C4-2B (cell line): ENCODE results near the gene DNAJC30.

Experiments
- ZFX ChIP-seq: fragments of 450-650 bp; IDR thresholded peaks from 2 replicates; pipeline ENCODE4 v1.6.1; 2017
- TF ChIP-seq, protein P1 (sequence below): fragments of 450-650 bp; conservative IDR thresholded peaks from 2 replicates; pipeline ENCODE4 v1.5.1; 2017; ENCODE audit warnings: mild to moderate bottlenecking

- TF ChIP-seq, protein P1, sequence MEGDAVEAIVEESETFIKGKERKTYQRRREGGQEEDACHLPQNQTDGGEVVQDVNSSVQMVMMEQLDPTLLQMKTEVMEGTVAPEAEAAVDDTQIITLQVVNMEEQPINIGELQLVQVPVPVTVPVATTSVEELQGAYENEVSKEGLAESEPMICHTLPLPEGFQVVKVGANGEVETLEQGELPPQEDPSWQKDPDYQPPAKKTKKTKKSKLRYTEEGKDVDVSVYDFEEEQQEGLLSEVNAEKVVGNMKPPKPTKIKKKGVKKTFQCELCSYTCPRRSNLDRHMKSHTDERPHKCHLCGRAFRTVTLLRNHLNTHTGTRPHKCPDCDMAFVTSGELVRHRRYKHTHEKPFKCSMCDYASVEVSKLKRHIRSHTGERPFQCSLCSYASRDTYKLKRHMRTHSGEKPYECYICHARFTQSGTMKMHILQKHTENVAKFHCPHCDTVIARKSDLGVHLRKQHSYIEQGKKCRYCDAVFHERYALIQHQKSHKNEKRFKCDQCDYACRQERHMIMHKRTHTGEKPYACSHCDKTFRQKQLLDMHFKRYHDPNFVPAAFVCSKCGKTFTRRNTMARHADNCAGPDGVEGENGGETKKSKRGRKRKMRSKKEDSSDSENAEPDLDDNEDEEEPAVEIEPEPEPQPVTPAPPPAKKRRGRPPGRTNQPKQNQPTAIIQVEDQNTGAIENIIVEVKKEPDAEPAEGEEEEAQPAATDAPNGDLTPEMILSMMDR = no peak
- no peak for TF ChIP-seq ZFX
These were observed 37.5 kb downstream of the DNAJC30 start for GRCh38 chr7:73645643-73646174.
